ENCODE results near the gene WDR91. TPM values are rescaled to one million over a fixed set of nuclear protein-coding genes. Genes with fewer than 3 reads are reported as not detected.

Gene WDR91
- total RNA-seq, 2 donors from 2014 or later, result 6.3 to 8.8 TPM

DNA sequence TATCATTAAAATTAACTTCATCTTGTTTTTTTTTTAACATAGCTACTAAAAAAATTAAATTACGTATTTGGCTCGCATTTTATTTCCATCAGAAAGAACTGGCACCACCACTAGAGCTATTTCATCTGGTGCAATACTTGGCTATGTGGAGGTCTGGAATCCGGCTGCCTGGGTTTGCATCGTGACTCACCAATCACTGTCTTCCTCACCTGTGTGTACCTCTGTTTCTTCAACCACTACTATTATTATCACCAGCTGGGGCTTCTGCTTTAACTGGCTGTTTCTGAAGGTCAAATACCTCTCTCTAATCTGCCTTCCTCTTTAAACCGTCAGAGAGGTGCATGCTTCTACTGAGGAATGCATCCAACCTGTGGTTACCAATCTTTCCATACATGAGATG, 6.5 kb downstream of the WDR91 start:
- ATAC-seq, result no peak
- intact Hi-C loops (cut with DNase I, micrococcal nuclease), result no loop called here
- no peak for DNase-seq

DNA sequence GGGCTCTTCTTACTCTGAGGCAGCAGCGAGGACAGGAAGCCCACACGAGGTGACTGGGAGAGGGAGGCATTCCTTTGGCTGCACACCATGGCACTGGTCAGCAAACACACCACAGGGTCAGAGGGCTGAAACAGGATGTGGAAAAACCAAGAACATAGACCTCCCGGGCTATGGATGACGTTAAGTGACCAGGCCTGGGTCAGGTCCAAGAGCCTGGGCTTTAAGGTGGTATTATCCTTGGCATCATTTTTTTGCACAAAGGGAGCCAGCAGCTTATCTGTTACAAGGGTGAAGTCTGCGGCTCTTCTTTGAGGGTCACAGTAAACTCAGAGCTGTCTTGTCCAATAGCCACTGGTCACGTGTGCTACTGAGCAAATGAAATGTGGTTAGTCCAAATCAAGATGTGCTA, 7.0 kb downstream of the WDR91 start:
- DNase-seq (no peak), ATAC-seq (no peak)
- intact Hi-C loops (cut with DNase I, micrococcal nuclease), result no loop called here

DNA sequence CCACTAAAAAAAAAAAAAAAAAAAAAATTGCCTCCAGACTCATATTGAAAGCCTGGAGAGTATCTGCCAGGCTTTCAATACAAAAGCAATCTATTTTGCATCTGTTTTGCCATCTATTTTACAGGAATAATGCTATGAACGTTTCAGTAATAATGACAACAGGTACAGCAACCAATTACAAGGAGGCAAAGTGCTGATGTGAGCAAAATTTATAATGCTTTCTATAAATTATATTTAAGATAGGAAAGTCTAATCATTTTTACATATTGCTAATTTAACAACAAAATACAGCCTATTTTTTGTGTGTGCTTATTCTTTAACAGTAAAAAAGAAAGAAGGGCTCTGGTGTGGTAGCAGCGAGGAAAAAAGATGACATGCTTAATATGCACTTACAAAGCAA, 10.0 kb downstream of the WDR91 start:
- intact Hi-C loops (cut with DNase I, micrococcal nuclease), result no loop called here
- DNase-seq (no peak), ATAC-seq (no peak)

DNA sequence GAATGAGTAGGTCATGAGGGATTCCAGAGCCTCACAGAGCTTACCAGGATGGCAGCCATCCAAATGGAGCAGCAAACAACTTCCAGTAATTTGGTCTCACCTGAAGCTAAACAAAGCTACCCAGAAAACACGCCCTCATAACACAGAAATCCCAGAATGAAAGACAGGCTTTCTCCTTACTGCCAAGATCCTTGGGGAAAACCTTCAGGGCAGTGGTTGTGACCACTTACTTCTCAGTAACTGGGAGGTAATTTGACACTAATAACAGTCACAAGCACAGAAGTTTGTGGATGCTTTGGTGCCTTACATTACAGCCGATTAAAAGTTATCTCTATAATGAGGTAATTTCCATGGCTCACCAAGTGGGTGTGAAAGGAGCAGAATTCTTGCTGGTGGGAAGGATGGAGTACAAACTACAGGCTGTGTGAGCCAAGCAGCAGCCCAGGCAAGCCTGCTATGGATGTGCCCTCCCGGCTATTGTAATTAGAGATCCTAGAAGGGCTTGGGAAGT, 10.4 kb downstream of the WDR91 start:
- no peak for DNase-seq
- intact Hi-C loops (cut with DNase I, micrococcal nuclease), result no loop called here
- ATAC-seq, result no peak

DNA sequence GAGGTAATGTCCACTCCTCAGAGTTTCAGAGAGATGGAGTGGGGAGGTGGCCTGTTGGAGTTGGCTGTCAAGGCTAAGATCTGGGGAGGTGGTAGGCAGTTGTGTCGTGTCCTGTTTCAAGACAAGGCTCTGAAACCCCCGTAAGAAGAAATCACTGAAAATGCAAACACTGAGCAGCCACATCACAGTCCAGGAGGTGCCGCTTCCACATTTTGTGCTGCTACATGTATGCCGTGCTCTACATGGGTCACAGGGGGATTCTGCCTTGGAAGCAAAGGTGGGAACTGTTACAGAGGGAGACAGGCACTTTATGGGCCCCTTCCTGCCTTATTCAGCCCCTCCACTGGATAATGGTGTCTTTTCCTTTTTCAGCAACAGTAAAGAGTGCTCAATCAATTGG, 11.9 kb downstream of the WDR91 start:
- no peak for DNase-seq
- no peak for ATAC-seq
- intact Hi-C loops (cut with DNase I, micrococcal nuclease), result no loop called here

- ATAC-seq (no peak), DNase-seq (no peak)
- intact Hi-C loops (cut with DNase I, micrococcal nuclease), result no loop called here
Observed at GRCh38 chr7:135197906-135198655, 13.2 kb downstream of the WDR91 start.

DNA sequence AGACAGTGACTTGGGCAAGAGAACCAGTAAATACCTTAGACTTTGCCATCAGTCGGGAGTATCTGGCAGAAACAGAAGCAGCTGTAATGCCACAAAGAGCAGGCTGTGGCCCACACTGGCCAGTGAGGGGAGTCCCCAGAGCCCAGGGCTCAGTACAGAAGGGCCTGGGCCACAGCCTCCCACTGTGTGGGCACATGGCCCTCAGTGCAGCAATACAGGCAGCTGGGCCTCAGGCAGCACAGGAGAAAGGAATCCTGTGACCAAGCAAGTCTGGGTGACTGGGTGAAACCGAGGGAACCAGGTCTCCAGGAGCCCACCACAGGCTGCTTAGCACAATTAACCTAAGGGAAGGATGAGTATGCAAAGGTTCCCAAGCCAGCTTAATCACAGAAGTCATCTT, 14.0 kb downstream of the WDR91 start:
- ATAC-seq, result no peak
- DNase-seq, result no peak
- intact Hi-C loops (cut with DNase I, micrococcal nuclease), result no loop called here

GRCh38 chr7:135195968-135196629, 15.2 kb downstream of the WDR91 start:
- intact Hi-C loops (cut with DNase I, micrococcal nuclease), result no loop called here
- DNase-seq (no peak), ATAC-seq (no peak)

DNA sequence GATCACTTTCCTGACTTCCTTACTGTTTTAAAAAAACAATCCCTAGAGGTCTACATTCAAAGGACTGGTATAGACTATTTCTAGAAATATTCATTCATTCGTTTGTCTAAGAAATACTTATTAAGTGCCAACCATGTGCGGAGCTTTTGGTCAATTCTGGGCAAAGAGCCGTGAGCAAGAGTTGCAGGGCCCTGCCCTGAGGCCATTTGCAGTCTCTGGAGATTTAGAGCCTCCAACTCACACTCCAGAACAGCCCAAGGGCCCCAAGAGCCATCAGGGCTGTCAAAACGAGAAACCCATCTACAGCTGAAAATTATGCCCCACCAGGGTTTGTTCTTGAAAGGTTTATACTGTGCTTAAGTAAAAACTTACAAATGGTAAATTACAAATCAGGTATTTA, 16.2 kb downstream of the WDR91 start:
- ATAC-seq (no peak), DNase-seq (no peak)
- intact Hi-C loops (cut with DNase I, micrococcal nuclease), result no loop called here

DNA sequence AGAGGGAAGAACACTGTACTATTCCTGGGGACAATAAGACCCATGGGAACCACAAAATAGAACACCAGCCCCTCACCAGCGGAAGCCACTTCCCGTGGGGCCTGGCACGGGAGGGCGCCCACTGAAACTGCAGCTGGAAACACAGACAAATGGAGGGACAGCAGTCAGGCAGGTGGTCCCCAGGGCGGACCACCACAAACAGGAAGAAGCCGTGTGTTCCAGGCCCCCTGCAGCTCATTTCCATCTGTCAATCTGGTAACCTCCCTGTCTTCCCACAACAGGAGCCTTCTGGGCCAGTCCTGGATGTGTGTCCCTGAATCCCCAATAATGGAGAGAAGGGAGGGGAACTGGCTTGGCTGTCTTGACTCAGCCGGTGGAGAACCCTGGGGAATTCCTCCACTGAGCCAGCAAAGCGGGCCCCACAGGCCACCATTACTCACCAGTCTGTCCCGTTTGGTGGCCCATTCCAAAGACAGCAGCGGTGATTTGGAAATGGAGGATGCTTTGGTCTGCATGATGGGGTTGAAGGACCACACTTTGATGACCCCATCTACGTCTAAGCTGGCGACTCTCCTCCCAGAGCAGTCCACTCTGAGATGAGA, 16.7 kb downstream of the WDR91 start:
- DNase-seq (no peak), ATAC-seq (no peak)
- intact Hi-C loops (cut with DNase I, micrococcal nuclease), result no loop called here

DNA sequence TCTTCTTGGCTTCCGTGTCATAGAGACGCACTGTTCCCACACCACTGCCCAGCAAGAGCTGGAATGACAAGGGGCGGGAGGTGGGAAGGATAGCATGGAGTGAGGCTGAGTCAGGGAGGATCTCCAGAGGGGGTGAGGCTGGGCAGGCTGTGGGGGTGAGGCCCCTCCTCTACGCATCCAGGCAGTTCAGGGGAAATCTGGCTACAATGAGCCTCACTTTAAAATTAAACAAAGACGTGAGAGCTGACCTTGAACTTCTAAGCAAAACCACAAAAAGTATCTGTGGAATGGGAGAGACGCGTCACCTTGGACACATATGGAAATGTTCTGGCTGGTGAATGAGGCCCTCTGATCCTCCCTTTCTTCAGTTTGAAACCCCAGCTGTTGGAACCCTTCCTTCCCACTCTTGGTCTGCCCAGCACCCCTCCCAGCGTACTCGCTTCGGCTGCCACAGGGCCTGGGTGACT, 17.7 kb downstream of the WDR91 start:
- DNase-seq (no peak), ATAC-seq (no peak)
- intact Hi-C loops (cut with DNase I, micrococcal nuclease), result no loop called here

DNA sequence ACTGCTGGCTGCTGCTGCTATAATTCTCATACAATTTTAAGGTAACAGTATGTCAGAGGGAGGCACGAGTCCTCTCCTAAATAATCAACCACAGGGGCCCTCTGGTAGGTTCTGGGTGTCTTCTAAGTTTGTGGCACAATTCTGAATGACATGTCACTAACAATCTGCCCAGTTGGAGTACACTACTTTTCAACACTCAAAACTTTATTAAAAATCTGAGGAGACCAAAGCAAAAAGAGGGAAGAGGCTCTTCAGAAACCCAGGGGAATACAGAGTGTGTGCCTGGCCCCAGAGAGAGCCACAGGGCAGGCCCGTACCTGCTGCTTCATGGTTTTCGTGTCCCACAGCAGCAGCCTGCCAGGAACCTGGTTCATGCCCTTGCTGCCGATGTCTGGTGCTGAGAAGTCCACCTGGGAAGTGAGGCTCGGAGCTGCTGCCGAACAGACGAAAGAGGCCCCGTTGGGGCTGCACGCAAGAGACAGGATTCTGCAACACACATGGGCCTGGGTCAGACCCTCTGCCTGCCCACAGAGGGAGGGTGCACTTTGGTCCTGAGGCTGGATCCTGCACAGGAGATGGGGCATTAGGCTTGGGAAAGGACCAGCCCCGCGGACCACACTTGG, 18.3 kb downstream of the WDR91 start:
- DNase-seq (no peak), ATAC-seq (no peak)
- intact Hi-C loops (cut with DNase I, micrococcal nuclease), result no loop called here

GRCh38 chr7:135190703-135191102, 20.6 kb downstream of the WDR91 start:
- intact Hi-C loops (cut with DNase I, micrococcal nuclease), result no loop called here
- no peak for ATAC-seq
- no peak for DNase-seq

DNA sequence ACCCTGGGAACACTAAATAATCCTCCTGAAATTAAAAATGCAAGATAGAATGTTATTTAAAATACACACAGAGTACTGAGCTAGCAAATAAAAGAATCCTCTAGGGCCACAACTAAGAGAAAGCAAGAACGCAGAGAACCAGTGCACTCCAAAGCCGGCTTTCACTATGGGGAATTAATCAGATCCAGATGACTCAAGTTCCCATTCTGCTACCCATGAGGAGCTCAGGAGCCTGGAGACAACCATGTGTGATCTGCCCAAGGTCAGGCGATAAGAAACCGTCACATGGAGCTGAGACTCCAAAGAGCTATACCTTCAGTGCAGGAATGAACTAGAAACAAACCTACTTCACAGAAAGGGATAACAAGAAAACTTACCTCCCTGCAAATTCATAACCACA, 21.4 kb downstream of the WDR91 start:
- intact Hi-C loops (cut with DNase I, micrococcal nuclease), result loop anchor here in 1 of 2 donors (10.0 kb wide), 1 partner anchor 515 kb away; no protein-coding TSS in a partner anchor
- ATAC-seq, result no peak
- DNase-seq, result no peak

DNA sequence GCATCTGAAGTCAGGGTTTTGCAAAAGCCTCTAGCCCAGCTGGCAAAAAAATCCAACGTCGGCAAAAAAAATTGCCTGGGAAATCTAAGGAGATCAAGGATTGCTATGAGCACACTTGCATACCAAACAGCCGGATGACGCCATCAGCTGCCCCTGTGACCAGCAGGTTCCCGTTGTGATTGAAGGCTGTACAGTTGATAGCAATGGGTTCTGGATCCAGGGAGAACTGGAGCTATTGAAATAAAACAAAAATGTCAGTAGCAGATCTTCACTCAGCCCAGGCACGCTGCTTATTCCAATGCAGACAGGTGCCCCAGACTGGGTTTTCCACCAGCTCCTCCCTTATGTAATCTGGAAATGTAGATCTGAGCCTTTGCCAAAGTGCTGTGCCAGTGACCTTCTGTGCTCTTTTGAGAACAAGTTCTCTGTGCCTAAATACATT, 22.1 kb downstream of the WDR91 start:
- ATAC-seq (no peak), DNase-seq (no peak)
- intact Hi-C loops (cut with DNase I, micrococcal nuclease), result loop anchor here in 1 of 2 donors (10.0 kb wide), 1 partner anchor 514 kb away; no protein-coding TSS in a partner anchor

GRCh38 chr7:135188298-135188984, 22.9 kb downstream of the WDR91 start:
- intact Hi-C loops (cut with DNase I, micrococcal nuclease), result loop anchor here in 1 of 2 donors (10.0 kb wide), 1 partner anchor 514 kb away; no protein-coding TSS in a partner anchor
- DNase-seq (no peak), ATAC-seq (no peak)

DNA sequence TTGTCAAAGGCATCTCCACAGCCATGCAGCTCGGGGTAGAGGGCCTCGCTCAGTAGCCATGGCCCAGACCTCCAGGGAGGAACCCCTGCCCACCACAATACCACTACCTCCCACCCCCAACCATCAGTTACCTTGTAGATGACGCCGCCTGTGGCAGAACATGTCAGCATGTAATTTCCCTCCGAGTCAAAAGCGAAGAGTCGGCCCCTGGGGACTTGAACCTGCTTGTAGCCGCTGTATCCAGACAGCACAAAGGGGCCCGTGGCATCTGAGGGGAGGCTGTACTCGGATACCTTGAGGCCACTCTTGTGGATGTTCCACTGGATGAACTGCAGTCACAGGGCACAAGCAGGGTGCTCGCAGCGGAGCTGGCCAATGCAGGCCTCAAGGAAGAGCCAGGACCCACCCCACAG, 24.5 kb downstream of the WDR91 start:
- DNase-seq, result no peak
- intact Hi-C loops (cut with DNase I, micrococcal nuclease), result loop anchor here in 1 of 2 donors (10.0 kb wide), 1 partner anchor 512 kb away; no protein-coding TSS in a partner anchor
- no peak for ATAC-seq

DNA sequence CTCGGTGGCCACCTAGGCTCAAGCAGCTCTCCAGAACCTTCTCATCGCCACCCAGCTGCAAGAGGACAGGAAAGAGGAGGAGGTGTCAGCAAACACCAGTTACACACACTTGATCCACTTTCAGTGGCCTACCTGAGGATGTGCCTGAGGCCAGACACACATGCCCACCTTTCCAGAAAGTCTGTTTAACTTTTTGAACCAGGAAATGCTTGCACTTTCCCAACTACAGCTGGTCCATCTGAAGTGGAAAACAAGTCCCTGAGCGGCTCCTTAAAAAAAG, 25.1 kb downstream of the WDR91 start:
- intact Hi-C loops (cut with DNase I, micrococcal nuclease), result loop anchor here in 1 of 2 donors (10.0 kb wide), 1 partner anchor 511 kb away; no protein-coding TSS in a partner anchor
- ATAC-seq (no peak), DNase-seq (no peak)
